Neural progenitor cell (in vitro differentiated cells): ENCODE data around the gene ADGRL1.

Source experiments
- EZH2 ChIP-seq: fragments of 200-600 bp; sonication (generic); IDR thresholded peaks from 2 replicates; pipeline ENCODE4 v1.6.1; 2017; ENCODE audit warnings: antibody characterized with exemption, mild to moderate bottlenecking, moderate library complexity
- EZH2phosphoT487 ChIP-seq: fragments of 200-600 bp; sonication (generic); IDR thresholded peaks from 2 replicates; pipeline ENCODE4 v1.6.1; 2017; ENCODE audit warnings: antibody characterized with exemption
- TF ChIP-seq, protein P1 (sequence below): fragments of 200-600 bp; sonication (generic); IDR thresholded peaks from 2 replicates; pipeline ENCODE4 v1.5.1; 2017; ENCODE audit warnings: antibody characterized with exemption, mild to moderate bottlenecking

DNA sequence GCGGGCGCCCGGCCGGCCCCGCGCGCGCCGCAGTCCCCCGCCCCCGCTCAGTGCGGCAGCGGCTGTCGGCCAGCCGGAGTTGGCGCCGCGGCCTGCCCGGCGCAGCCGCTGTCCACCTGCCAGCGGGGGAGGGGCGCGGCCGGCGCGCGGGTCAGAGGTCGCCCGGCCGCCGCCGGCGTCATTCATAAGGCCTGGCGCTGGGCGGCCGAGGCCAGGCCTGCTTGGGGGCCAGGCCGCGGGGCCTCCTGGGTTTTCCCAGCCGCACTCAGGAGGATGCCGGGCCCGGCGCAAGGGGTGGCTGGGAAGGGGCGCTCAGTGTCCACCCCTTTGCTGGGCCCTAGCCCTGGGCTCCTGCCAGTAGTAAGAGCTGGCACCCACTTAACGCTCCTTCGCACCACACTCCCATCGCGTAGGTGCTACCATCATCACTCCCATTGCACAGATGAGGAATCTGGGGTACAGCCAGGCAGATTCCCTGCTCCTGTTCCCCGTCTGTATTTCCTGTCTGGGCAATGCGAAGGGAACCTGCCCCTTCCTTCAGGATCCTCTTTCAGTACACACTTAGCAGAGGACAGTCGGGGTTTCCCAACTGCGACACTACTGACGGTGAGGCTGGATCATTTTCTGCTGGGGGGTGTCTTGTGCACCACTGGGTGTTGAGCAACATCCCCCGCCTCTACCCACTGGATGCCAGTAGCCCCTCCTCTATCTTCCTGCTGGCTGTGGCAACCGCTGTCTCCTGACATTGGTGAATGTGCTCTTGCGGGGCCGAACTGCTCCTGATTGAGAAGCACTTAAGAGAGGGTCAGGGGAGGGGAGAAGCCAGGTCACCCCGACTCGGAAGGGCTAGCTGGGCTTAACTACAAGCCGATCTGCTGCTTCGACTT is 87.6 kb downstream of the ADGRL1 start:
- TF ChIP-seq, protein P1, sequence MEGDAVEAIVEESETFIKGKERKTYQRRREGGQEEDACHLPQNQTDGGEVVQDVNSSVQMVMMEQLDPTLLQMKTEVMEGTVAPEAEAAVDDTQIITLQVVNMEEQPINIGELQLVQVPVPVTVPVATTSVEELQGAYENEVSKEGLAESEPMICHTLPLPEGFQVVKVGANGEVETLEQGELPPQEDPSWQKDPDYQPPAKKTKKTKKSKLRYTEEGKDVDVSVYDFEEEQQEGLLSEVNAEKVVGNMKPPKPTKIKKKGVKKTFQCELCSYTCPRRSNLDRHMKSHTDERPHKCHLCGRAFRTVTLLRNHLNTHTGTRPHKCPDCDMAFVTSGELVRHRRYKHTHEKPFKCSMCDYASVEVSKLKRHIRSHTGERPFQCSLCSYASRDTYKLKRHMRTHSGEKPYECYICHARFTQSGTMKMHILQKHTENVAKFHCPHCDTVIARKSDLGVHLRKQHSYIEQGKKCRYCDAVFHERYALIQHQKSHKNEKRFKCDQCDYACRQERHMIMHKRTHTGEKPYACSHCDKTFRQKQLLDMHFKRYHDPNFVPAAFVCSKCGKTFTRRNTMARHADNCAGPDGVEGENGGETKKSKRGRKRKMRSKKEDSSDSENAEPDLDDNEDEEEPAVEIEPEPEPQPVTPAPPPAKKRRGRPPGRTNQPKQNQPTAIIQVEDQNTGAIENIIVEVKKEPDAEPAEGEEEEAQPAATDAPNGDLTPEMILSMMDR: no peak
- no peak for TF ChIP-seq EZH2
- TF ChIP-seq EZH2phosphoT487: no peak
